GM13976 (cell line): Measurements from ENCODE around the gene IER5L.
"Not testable (repeated sequence)": the region's sequence is repeated elsewhere in the genome, so short reads cannot be mapped to it uniquely, and the experiment has no call there.

Experiments
- DNase-seq: peaks from one replicate; pipeline ENCODE4 v3.0.0; 2012; ENCODE audit warnings: low spot score
- in situ Hi-C: fragments of 300-500 bp; cut with MboI; formaldehyde crosslinking; loops from one replicate; pipeline ENCODE4 v1.12.0; 2022; ENCODE audit warnings: low sequenced_read_pairs, mixed read lengths, inconsistent platforms; ENCODE audit not compliant: unreplicated experiment
- TF ChIP-seq, protein P1 (sequence below): IDR thresholded peaks from 2 replicates; pipeline ENCODE4 v1.5.1; 2012; ENCODE audit warnings: borderline replicate concordance, mild to moderate bottlenecking; ENCODE audit not compliant: insufficient read depth; ENCODE audit errors: extremely low read depth, missing control alignments, control extremely low read depth

Gene IER5L

DNA sequence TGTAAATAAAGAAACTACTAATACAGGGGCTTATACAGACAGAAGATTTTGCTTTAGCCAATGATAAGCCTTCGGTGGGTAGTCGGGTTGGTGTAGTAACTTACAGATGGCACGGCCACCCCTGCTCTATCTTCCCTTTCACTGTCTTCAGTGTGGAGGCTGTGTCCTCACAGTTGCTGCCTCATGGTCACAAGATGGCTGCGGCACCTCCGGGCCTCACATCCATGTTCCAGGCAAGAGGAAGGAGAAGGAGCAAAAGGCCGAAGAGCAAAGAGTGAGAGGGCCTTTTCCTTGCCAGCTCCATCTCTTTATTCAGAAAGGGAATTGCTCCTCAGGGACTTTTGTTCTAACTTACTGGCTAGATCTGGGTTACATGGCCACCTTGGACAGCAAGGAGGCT is 22.2 kb upstream of the IER5L start:
- DNase-seq = no peak
- in situ Hi-C loops = no loop called here
- TF ChIP-seq, protein P1, sequence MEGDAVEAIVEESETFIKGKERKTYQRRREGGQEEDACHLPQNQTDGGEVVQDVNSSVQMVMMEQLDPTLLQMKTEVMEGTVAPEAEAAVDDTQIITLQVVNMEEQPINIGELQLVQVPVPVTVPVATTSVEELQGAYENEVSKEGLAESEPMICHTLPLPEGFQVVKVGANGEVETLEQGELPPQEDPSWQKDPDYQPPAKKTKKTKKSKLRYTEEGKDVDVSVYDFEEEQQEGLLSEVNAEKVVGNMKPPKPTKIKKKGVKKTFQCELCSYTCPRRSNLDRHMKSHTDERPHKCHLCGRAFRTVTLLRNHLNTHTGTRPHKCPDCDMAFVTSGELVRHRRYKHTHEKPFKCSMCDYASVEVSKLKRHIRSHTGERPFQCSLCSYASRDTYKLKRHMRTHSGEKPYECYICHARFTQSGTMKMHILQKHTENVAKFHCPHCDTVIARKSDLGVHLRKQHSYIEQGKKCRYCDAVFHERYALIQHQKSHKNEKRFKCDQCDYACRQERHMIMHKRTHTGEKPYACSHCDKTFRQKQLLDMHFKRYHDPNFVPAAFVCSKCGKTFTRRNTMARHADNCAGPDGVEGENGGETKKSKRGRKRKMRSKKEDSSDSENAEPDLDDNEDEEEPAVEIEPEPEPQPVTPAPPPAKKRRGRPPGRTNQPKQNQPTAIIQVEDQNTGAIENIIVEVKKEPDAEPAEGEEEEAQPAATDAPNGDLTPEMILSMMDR = no peak

DNA sequence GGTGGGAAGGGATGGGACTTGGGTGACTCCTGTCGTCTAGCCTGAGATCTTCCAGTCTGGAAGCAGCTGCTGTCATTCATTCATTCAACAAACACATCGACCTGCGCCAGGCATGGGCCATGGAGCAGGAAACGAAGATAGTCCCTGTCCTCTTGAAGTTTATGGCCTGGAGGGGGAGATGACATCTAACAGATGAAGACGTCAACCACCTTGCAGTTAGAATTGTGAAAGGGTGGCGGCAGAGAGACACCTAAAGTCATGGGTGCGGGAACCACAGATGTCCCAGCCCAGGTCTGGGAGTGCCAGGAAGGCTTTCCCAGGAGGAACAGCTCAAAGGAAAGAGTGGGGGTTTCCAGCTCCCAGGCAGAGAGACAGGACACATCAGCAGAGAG is 21.0 kb upstream of the IER5L start:
- TF ChIP-seq, protein P1 = no peak
- DNase-seq = no peak
- in situ Hi-C loops = no loop called here

DNA sequence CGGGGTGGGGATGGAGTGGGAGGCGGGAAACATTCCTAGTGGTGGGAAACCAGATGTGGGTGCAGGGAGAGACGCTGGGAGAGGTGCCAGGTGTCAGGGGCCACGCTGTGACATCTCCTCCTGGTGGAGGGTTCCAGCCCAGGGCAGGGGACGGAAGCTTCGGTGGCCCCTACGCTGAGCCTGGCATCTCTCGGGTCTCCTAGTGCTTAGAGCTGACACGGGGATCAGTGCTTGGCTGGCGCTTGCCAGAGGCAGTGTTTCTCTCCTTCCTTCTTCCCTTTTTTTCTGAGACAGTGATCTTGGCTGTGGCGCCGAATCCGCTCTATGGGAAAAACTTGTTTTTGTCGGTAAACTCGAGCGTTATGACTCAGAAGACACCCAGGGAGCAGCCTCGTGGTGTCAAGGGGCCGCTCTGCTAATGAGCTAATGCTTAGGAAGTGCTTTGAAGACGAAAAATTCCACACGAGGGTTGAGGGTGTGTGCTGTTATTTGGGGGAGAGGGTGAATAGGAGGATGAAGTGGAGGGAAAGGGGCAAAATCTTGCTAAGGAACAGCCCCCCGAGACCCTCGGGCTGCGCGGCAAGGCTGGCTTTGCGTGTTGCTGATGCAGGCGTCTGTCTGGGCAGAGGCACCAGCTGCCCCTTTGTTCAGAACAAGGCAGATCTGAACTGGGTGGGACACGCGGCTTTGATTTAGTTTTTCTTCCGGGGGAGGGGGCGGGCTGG is 20.4 kb upstream of the IER5L start:
- in situ Hi-C loops = no loop called here
- TF ChIP-seq, protein P1 = no peak
- no peak for DNase-seq

DNA sequence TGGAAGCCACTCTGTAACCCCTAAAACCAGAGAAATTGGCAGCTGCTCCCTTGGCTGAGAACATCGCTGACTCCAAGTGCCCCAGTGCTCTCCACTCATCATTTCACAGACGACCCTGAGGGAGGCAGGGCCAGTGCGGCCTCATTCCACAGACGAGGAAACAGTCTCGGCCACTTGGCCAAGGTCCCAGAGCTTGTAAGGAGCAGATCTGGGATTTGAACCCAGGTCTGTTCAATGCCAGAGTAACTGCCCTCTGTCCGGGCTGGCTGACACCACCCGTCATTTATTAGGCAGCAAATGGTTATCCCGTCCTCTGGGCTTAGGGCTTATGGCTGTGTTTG is 19.9 kb upstream of the IER5L start:
- DNase-seq = no peak
- TF ChIP-seq, protein P1 = no peak
- in situ Hi-C loops = no loop called here

DNA sequence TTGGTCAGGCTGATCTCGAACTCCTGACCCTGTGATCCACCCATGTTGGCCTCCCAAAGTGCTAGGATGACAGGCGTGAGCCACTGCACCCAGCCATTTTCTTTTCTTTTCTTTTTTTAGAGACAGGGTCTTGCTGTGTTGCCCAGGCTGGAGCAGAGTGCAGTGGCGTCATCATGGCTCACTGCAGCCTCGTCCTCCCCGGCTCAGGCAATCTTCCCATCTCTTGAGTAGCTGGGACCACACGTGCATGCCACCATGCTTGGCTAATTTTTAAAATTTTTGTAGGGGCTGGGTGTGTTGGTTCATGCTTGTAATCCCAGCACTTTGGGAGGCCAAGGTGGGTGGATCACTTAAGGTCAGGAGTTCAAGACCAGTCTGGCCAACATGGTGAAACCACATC is 19.0 kb upstream of the IER5L start:
- DNase-seq, in situ Hi-C loops: not testable (repeated sequence)

DNA sequence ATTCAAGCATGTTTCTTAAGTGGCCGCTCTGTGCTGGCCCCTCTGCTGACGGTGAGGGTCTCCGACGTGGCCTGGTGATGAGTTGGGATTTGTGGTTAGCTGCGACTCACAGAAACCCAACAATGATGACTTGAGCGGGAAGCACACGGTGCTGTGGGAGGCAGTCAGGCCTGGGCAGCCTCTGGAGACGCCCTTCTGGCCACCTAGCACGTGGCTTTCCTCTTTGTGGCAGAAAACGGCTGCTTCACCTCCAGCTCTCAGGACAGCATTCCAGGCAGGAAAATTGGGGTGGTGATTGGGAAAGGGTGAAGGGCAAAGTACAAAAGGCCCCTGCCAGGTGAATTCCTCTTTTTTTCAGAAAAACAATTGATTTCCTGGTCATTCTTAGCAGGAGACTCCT is 17.5 kb upstream of the IER5L start:
- DNase-seq = no peak
- in situ Hi-C loops = no loop called here
- TF ChIP-seq, protein P1 = no peak

DNA sequence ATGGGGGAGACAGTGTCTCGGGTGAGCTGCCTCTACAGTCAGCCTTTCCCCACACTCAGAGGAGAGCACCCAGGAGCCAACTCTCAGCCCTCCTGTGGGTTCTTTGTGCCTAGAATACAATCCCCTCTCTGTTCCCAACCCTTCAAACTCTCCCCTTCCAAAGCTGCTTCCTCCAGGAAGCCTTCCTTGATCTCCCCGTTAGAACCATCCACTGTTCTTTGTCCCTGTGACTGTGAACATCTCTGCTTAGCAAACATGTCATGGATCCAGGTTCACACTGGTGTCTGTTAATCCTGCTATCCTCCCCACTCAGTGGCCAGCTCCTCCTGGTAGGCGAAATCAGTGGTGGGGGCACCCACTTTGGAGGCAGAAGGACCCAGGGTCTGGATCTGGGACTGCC is 16.2 kb upstream of the IER5L start:
- in situ Hi-C loops = no loop called here
- TF ChIP-seq, protein P1 = no peak
- DNase-seq = no peak
